22Rv1 (cell line): ENCODE measurements around the gene APOL6.

Experiments
- H3K27ac ChIP-seq: fragments of 450-650 bp; 2 replicates; pipeline ENCODE4 v1.5.1; 2017
- ZFX ChIP-seq: fragments of 450-650 bp; IDR thresholded peaks from 2 replicates; pipeline ENCODE4 v1.6.1; 2017; ENCODE audit warnings: antibody characterized with exemption, borderline replicate concordance
- TF ChIP-seq, protein P1 (sequence below): fragments of 450-650 bp; IDR thresholded peaks from 2 replicates; pipeline ENCODE4 v1.5.1; 2017; ENCODE audit warnings: mild to moderate bottlenecking

Gene APOL6

DNA sequence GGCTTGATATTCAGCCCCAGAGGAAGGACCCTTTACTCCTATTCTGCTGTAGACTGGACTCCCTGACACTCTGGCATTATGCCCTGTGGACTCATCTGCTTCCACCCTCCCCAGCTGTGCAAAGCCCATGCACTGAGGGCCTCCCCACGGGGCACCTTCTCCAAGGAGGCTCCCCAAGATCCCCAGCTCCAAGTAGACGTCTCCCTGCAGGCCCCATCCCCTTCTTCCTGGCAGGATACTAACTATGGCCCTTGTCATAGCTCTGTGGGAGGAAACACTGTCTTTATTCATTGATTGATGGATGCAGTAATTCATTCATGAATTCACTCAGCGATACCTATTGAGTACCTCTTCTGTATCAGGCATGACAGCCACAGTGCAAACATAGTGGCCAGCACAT is 15.3 kb upstream of the APOL6 start:
- TF ChIP-seq, protein P1, sequence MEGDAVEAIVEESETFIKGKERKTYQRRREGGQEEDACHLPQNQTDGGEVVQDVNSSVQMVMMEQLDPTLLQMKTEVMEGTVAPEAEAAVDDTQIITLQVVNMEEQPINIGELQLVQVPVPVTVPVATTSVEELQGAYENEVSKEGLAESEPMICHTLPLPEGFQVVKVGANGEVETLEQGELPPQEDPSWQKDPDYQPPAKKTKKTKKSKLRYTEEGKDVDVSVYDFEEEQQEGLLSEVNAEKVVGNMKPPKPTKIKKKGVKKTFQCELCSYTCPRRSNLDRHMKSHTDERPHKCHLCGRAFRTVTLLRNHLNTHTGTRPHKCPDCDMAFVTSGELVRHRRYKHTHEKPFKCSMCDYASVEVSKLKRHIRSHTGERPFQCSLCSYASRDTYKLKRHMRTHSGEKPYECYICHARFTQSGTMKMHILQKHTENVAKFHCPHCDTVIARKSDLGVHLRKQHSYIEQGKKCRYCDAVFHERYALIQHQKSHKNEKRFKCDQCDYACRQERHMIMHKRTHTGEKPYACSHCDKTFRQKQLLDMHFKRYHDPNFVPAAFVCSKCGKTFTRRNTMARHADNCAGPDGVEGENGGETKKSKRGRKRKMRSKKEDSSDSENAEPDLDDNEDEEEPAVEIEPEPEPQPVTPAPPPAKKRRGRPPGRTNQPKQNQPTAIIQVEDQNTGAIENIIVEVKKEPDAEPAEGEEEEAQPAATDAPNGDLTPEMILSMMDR = no peak
- TF ChIP-seq ZFX = no peak
- H3K27ac ChIP-seq = no peak overlapping the region

DNA sequence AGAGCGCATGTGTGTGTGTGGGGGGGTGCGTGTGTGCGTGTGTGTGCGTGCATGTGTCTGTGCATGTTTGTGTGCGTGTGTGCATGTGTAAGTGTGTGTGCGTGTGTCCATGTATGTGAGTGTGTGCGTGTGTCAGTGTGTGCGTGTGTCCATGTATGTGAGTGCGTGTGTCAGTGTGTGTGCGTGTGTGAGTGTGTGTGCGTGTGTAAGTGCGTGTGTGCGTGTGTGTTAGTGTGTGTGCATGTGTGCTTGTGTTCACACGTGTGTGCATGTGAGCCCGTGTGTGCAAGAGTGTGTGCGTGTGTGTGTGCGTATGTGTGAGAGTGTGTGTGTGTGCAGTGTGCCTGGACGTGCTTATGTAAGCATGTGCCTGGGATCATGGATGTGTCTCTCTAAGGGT is 14.7 kb upstream of the APOL6 start:
- no peak overlapping the region for H3K27ac ChIP-seq
- TF ChIP-seq, protein P1 = no peak
- no peak for TF ChIP-seq ZFX

DNA sequence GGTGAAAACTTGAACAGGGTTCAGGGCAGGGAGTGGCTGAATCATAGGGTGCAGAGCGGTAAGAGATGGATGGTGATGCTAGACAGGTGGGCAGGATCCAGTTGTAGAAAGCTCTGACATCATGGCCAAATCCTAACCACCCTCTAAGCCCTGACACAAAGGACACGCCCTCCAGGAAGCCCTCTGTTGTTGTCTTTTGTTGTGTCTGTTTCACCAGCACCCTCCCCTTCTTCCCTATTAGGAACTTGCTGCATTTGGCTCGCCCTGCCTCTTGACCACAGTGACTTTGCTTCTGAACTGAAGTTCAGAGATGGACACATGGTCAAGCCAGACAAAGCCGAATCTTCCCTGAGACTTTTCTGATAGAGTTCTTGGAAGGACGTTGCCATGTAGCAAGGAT is 14.2 kb upstream of the APOL6 start:
- no peak overlapping the region for H3K27ac ChIP-seq
- TF ChIP-seq, protein P1 = no peak
- TF ChIP-seq ZFX = no peak

DNA sequence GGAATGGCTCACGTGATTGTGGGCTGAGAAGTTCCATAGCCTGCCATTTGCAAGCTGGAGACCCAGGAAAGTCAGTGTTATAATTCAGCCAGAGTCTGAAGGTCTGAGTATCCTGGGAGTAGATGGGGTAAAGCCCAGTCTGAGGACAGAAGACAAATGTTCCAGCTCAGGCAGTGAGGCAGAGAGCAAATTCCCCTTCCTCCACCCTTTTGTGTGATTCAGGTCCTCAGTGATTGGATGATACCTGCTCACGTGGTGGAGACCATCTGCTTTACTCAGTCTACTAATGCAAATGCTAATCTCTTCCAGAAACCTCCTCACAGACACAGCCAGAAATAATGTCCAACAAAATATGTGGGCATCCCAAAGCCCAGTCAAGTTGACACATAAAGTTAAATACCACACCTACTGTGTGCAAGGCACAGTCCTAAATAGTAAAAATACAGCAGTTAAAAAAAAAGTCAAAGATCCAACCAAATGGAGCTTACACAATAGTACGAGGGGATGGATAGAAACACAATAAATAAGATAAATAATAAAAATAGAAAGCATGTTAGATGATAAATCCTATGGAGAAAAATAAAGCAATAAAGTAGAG is 13.2 kb upstream of the APOL6 start:
- H3K27ac ChIP-seq = no peak overlapping the region
- TF ChIP-seq, protein P1 = no peak
- no peak for TF ChIP-seq ZFX

DNA sequence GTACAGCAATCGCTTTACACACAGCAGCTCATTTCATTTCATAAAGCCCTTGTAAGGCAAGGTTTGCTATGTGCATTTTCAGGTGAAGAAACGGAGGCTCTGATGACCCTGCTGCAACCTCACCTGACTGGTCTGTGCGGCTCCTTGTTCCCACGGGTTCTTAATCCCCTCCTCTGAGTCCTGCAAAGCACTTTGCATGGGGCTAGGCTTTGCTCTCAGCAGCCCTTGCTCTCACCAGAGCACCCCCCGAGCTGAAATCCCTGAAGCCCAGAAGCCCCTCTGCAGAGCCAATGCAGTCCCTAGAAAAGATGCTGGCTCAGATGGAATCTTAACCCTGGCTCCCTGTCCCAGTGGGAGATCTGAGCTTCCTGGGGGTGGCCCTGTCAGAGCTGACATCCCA is 11.0 kb upstream of the APOL6 start:
- TF ChIP-seq ZFX = no peak
- TF ChIP-seq, protein P1 = no peak
- no peak overlapping the region for H3K27ac ChIP-seq

- no peak for TF ChIP-seq ZFX
- TF ChIP-seq, protein P1 = no peak
- H3K27ac ChIP-seq = no peak overlapping the region
Observed at GRCh38 chr22:35638001-35638400, 10.2 kb upstream of the APOL6 start.

DNA sequence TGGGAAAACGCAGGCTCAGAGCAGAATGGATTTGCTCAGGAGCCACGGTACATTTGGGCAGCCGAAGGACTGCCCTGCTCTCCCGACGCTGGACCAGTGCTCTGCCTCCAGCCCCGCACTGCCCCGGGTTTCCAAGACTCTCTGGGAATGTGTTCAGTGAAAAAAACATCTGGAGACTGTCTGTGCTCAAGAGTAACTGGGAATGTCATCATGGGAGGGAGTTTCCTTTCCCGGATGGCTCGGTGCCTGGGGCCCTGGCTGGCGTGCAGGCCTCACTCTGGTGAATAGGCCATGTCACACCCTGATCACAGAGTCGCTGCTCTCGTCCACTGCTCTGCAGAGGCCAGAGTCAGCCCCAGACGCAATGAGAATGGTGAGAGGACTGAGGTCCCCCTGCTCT is 9.8 kb upstream of the APOL6 start:
- no peak overlapping the region for H3K27ac ChIP-seq
- TF ChIP-seq ZFX = no peak
- TF ChIP-seq, protein P1 = no peak
